Measurements from ENCODE around the gene ZNF385D. TPM values are rescaled to one million over a fixed set of nuclear protein-coding genes. Genes with fewer than 3 reads are reported as not detected.

The ZNF385D gene
- total RNA-seq, 1 experiment from 2014 or later, result 13.0 TPM

DNA sequence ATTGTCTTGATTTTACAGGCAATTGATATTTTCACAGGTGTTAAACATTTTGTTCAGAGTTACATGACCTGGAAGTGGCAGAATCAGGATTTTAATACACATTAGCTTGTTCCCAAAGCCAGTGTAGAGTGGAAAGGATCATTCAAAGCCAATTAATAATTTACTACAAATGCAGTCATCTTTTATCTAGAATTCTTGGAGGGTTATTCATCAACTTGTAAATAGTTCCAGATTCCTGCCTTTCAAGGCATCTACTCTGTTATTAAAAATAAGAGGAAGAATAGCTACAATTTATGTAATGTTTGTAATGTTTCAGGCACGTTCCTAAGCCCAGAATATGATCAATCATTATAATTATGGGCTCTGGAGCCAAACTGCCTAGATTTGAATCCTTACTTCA lies 358.5 kb downstream of the ZNF385D start:
- POLR2A ChIA-PET, result no interaction called here
- no peaks in the 10 kb centered on the region for H3K36me3 ChIP-seq (ENCODE audit: control insufficient read depth, insufficient read depth, low read length)
- TF ChIP-seq, protein P1, sequence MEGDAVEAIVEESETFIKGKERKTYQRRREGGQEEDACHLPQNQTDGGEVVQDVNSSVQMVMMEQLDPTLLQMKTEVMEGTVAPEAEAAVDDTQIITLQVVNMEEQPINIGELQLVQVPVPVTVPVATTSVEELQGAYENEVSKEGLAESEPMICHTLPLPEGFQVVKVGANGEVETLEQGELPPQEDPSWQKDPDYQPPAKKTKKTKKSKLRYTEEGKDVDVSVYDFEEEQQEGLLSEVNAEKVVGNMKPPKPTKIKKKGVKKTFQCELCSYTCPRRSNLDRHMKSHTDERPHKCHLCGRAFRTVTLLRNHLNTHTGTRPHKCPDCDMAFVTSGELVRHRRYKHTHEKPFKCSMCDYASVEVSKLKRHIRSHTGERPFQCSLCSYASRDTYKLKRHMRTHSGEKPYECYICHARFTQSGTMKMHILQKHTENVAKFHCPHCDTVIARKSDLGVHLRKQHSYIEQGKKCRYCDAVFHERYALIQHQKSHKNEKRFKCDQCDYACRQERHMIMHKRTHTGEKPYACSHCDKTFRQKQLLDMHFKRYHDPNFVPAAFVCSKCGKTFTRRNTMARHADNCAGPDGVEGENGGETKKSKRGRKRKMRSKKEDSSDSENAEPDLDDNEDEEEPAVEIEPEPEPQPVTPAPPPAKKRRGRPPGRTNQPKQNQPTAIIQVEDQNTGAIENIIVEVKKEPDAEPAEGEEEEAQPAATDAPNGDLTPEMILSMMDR (IDR thresholded peaks at IDR 0.05), result no peak
- no peak for TF ChIP-seq POLR2AphosphoS5 (IDR thresholded peaks at IDR 0.05; ENCODE audit: low read depth, low read length)
- TF ChIP-seq, protein P2, sequence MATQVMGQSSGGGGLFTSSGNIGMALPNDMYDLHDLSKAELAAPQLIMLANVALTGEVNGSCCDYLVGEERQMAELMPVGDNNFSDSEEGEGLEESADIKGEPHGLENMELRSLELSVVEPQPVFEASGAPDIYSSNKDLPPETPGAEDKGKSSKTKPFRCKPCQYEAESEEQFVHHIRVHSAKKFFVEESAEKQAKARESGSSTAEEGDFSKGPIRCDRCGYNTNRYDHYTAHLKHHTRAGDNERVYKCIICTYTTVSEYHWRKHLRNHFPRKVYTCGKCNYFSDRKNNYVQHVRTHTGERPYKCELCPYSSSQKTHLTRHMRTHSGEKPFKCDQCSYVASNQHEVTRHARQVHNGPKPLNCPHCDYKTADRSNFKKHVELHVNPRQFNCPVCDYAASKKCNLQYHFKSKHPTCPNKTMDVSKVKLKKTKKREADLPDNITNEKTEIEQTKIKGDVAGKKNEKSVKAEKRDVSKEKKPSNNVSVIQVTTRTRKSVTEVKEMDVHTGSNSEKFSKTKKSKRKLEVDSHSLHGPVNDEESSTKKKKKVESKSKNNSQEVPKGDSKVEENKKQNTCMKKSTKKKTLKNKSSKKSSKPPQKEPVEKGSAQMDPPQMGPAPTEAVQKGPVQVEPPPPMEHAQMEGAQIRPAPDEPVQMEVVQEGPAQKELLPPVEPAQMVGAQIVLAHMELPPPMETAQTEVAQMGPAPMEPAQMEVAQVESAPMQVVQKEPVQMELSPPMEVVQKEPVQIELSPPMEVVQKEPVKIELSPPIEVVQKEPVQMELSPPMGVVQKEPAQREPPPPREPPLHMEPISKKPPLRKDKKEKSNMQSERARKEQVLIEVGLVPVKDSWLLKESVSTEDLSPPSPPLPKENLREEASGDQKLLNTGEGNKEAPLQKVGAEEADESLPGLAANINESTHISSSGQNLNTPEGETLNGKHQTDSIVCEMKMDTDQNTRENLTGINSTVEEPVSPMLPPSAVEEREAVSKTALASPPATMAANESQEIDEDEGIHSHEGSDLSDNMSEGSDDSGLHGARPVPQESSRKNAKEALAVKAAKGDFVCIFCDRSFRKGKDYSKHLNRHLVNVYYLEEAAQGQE (IDR thresholded peaks at IDR 0.05; ENCODE audit: insufficient read depth in 1 of 2, low read depth in 2 of 2, low read length in 1 of 2), result no peak
- TF ChIP-seq TCF7L2 (IDR thresholded peaks at IDR 0.05; ENCODE audit: low read depth, low read length), result no peak
- no peak for TF ChIP-seq SIN3A (IDR thresholded peaks at IDR 0.05; ENCODE audit: borderline replicate concordance, insufficient read depth, low read depth, low read length)
- no peak overlapping the region for H3K4me3 ChIP-seq (ENCODE audit: low read depth in 2 of 2, low read length in 2 of 2)
- in situ Hi-C loops (cut with HindIII; ENCODE audit: low pct_unique_long_range_greater_than_20kb, low sequenced_read_pairs), result no loop called here
- BruUV-seq (replicated peaks), result no TSS peak
- no peak for DNase-seq (ENCODE audit: low read depth, low spot score)
- no peaks in the 10 kb centered on the region for H3K4me1 ChIP-seq (ENCODE audit: control insufficient read depth, insufficient read depth, low read length)
- H3K27ac ChIP-seq (ENCODE audit: low read length), result no peak overlapping the region
- CTCF ChIA-PET, result no interaction called here
- H3K9me3 ChIP-seq (ENCODE audit: control insufficient read depth, insufficient read depth, low read depth, low read length), result no peaks in the 10 kb centered on the region
- intact Hi-C loops (cut with micrococcal nuclease; ENCODE audit: unreplicated experiment), result no loop called here
- H3K27me3 ChIP-seq (ENCODE audit: control insufficient read depth, insufficient read depth, low read length), result no peaks in the 10 kb centered on the region
- ATAC-seq, result no peak

DNA sequence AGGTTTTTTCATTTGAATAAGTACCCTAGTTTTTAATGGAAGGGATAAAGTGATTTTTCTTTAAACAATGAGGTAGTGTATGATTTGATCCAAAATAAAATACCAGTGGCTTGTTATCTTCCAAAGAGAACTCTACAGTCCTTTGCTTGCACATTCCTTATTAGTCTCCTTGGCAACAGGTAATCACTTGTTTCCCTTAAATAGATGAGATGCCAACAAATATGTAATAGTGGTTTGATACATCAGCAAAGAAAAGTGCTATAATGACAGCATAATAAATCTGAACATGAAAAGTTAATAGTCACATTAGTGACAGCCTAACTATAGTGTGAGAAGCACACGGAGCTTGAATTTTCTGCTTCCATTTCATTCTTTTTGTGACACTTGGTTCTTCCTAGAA lies 360.2 kb downstream of the ZNF385D start:
- Histone ChIP-seq H3K4me3 (ENCODE audit: low read depth in 2 of 2, low read length in 2 of 2) (no peak overlapping the region), H3K27me3 (ENCODE audit: control insufficient read depth, insufficient read depth, low read length) (no peaks in the 10 kb centered on the region), H3K36me3 (ENCODE audit: control insufficient read depth, insufficient read depth, low read length) (no peaks in the 10 kb centered on the region), H3K9me3 (ENCODE audit: control insufficient read depth, insufficient read depth, low read depth, low read length) (no peaks in the 10 kb centered on the region), H3K4me1 (ENCODE audit: control insufficient read depth, insufficient read depth, low read length) (no peaks in the 10 kb centered on the region), H3K27ac (ENCODE audit: low read length) (no peak overlapping the region)
- POLR2A ChIA-PET, result no interaction called here
- no peak for TF ChIP-seq TCF7L2 (IDR thresholded peaks at IDR 0.05; ENCODE audit: low read depth, low read length)
- TF ChIP-seq SIN3A (IDR thresholded peaks at IDR 0.05; ENCODE audit: borderline replicate concordance, insufficient read depth, low read depth, low read length), result no peak
- TF ChIP-seq POLR2AphosphoS5 (IDR thresholded peaks at IDR 0.05; ENCODE audit: low read depth, low read length), result no peak
- TF ChIP-seq, protein P2 (IDR thresholded peaks at IDR 0.05; ENCODE audit: insufficient read depth in 1 of 2, low read depth in 2 of 2, low read length in 1 of 2), result no peak
- TF ChIP-seq, protein P1 (IDR thresholded peaks at IDR 0.05), result no peak
- intact Hi-C loops (cut with micrococcal nuclease; ENCODE audit: unreplicated experiment) (no loop called here), in situ Hi-C loops (cut with HindIII; ENCODE audit: low pct_unique_long_range_greater_than_20kb, low sequenced_read_pairs) (no loop called here)
- no peak for DNase-seq (ENCODE audit: low read depth, low spot score)
- CTCF ChIA-PET, result no interaction called here
- BruUV-seq (replicated peaks), result no TSS peak
- ATAC-seq, result no peak
